GM19328 (cell line): ENCODE measurements around the gene LGALS9.
"Not testable (repeated sequence)": the region's sequence is repeated elsewhere in the genome, so short reads cannot be mapped to it uniquely, and the experiment has no call there.

Experiments
- ATAC-seq: cut with Tn5 transposase; IDR thresholded peaks from one replicate; pipeline ENCODE4 v1.9.1; 2021; ENCODE audit warnings: mild to moderate bottlenecking, moderate library complexity; ENCODE audit not compliant: unreplicated experiment

Gene LGALS9

DNA sequence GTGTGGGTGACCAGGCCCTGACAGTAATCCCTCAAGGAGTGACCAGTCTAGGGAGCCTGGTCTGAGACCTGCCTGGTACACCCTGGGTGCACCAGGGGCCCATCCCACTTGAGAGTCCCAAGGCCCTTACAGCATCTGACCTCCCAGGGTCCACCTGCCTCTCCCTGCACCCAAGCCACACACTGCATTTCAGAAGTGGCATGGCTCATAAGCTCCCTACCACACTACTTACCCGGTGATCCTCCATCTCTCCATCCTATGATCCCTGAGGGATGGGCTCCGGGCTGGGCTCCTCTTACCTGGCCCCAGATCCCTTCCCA is 40.6 kb downstream of the LGALS9 start:
- ATAC-seq = no peak

DNA sequence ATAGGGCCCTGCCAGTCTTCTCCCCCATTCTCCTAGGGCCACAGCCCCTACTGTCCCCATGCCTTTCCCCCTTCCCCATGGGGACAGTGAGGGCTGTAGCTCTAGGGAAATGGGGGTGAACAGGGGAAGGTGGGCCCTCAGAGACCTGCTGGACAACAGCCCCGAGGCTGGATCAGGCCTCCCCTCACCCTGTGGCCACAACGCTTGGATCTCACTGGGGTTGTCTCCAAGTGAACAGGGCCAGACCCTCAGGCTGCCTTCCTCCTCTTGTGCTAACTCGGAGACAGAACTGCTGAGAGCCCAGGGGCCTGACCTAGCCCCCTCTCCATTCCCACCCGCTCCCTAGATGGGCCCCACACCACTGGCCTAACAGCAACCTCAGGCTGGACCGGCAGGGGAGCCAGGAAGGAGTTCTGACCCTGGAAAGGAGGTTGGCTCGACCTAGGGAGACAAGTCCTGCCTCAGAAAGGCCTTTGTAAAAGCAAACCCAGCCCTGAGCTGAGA is 41.0 kb downstream of the LGALS9 start:
- ATAC-seq = not testable (repeated sequence)

DNA sequence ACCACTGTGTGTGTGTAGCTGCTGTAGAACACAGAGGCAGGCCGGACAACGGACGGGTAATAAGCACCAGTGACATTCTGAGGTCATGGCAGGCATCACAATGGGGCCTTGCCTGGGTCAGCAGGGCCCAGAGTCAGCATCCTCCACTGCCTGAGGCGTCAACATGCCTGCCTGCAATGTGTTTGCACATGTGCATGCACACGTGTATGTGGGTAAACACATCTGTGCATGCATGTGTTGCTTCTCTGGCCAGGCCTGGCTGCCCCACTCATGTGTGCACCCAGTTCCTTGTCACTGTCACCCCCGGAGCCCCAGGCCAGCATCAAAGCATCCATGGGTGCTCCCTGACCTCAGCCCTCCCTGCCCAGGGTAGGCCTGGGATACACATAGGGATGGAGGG is 43.3 kb downstream of the LGALS9 start:
- ATAC-seq = no peak

- ATAC-seq = no peak
These were observed 46.2 kb downstream of the LGALS9 start for GRCh38 chr17:27677191-27677590.

DNA sequence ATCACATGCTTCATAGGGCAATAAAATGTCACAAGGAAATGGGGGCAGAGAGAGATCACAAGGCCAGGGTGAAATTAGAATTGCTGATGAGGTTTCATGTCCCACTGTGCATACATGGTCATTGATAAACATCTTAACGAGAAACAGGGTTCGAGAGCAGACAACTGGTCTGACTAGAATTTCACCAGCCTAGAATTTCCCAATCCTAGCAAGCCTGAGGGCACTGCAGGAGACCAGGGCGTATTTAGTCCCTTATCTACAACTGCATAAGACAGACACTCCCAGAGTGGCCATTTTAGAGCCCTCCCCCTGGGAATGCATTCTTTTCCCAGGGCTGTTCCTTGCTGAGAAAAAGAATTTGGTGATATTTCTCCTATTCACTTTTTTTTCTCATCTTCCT is 55.3 kb downstream of the LGALS9 start:
- not testable (repeated sequence) for ATAC-seq

DNA sequence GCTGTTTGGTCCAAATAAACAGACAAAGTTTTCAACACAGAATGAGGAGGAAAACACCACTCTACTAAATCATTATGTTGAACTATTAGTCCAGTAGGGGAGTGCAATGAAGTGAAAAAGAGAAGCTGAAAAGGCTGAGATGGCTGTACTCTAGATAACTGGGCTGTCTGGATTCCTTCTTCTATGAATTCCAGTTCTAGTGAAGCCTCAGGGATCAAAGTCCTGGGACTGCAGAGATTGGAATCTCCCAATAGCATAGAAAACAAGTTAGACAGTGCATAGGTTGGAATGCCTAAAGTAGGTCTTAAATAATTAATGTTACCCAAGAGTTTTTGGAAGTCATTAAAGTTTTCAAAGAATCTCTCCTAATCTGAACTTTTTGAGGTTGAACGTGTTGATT is 59.9 kb downstream of the LGALS9 start:
- no peak for ATAC-seq

DNA sequence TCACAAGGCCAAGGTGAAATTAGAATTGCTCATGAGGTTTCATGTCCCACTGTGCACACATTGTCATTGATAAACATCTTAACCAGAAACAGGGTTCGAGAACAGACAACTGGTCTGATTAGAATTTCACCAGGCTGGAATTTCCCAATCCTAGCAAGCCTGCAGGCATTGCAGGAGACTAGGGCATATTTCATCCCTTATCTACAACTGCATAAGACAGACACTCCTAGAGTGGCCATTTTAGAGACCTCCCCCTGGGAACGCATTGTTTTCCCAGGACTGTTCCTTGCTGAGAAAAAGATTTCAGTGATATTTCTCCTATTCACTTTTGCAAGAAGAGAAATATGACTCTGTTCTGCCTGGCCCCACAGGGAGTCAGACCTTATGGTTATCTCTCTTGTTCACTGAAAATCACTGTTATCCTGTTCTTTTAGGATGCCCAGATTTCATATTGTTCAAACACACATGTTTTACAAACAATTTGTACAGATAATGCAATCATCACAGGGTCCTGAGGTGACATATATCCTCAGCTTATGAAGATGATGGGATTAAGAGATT is 64.3 kb downstream of the LGALS9 start:
- not testable (repeated sequence) for ATAC-seq
